Fibroblast of skin of right biceps (primary cell): ENCODE results near the gene C11orf42.

Experiments used
- DNase-seq: peaks from one replicate; pipeline ENCODE4 v3.0.0-alpha.2; 2013

The C11orf42 gene

GRCh38 chr11:6258571-6259081, 53.3 kb downstream of the C11orf42 start:
- no peak for DNase-seq

DNA sequence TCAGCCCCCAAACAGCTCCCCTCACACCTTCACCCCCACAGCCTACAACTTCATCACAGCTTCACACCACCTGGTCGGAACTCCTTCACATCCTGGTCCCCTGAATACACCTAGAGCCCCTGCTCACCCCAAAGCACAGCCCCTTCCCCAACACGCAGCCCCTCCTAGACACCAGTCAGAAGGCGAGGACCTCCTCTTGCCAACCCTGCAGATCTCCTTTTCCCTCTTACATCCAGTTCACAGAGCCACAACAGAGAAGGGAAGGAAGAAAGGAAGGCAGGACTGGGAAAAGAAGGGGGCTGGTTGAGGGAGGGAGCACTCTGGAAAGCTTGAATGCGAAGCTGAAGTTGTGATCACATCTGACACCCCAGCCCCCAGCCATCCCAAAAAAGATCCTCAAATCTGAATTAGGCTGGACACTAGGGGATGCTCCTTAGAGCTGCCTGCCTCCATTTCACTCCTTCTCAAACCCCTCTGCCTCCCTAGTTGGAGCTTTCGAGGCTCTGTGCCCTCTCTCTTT, 54.9 kb downstream of the C11orf42 start:
- DNase-seq, result no peak
